Endometrial microvascular endothelial cells (primary cell): ENCODE measurements around the gene IL6R. TPM values are rescaled to one million over a fixed set of nuclear protein-coding genes. Genes with fewer than 3 reads are reported as not detected.

Source experiments
- in situ Hi-C: cut with HindIII; loops from 2 replicates; pipeline ENCODE4 v1.10.0; 2017; ENCODE audit warnings: low sequenced_read_pairs, low pct_unique_long_range_greater_than_20kb; ENCODE audit errors: inconsistent ontology term
- total RNA-seq: library from RNA; depleted of rRNA; stranded (reverse); fragments of >200 nt; gene quantifications from one replicate; pipeline ENCODE4 v1.2.3, GENCODE V29; 2015; ENCODE audit errors: inconsistent ontology term

IL6R gene
- total RNA-seq, 1 donor from 2014 or later, result 8.5 TPM

GRCh38 chr1:154495496-154496273 lies 90.5 kb downstream of the IL6R start:
- in situ Hi-C loops, result no loop called here

DNA sequence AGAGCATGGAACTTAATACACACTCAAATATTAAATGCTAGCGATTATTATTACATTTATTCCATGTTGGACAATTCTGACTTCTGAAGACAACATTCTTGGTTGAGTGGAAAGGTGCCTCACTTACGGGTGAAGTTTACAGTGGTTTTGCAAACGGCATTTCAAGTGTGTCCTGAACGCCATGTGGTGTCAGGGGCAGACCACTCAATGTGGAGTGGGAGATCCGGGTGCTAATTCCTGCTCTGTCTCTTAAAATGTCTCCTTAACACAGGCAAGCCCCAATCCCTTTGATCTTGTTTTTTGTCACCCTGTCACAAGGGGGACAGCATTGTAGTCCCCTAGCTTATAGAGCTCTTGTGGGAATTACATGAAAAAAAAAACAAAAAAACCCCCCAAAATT lies 91.2 kb downstream of the IL6R start:
- in situ Hi-C loops, result no loop called here

- in situ Hi-C loops, result no loop called here
Measured at GRCh38 chr1:154497026-154497806, 92.1 kb downstream of the IL6R start.

GRCh38 chr1:154499446-154499845 lies 94.3 kb downstream of the IL6R start:
- in situ Hi-C loops, result no loop called here

- in situ Hi-C loops, result no loop called here
Measured at GRCh38 chr1:154500533-154500932, 95.4 kb downstream of the IL6R start.

- in situ Hi-C loops, result no loop called here
Measured at GRCh38 chr1:154501423-154502065, 96.4 kb downstream of the IL6R start.

DNA sequence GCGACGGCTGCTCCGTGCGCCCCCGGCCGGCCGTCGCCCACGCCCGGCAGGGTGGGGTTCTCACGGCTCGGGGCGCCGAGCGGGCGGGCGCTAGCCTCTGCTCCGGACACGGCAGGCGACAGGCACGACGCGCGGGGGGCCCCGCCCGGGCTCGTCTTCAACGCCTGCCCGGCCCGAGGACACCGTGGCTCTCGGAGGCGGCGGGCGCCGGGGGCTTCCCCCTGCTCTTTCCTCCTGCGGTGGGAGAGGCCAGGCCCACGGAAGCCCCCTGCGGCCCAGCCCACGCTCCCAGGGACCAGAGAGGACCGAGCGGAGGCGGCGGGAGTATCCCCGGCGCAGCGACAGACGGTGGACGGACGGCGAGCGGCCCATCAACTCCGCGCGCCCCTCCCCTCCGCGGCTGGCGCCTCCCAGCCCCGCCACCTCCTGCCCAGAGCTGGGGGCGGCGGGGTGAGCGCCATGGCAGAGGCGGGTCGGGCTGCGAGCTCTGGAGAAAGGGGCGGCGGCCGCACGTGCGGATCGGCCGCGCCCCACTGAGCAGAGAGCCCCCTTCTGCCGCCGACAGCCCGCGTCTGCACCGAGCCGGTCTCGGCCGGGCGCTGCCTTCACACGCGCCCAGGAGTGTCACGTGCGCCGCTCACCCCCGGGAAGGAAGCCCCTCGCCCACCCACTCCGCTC lies 97.1 kb downstream of the IL6R start, which contains the start of the genes SHE and TDRD10:
Gene SHE, minus strand, starts transcription at position 347 of the 678 bp plus-strand sequence. CDS start 386 bp downstream, outside the sequence.
Gene TDRD10, plus strand, starts transcription at position 154 of the 678 bp plus-strand sequence. CDS start 4,685 bp downstream, outside the sequence.
- in situ Hi-C loops, result no loop called here

DNA sequence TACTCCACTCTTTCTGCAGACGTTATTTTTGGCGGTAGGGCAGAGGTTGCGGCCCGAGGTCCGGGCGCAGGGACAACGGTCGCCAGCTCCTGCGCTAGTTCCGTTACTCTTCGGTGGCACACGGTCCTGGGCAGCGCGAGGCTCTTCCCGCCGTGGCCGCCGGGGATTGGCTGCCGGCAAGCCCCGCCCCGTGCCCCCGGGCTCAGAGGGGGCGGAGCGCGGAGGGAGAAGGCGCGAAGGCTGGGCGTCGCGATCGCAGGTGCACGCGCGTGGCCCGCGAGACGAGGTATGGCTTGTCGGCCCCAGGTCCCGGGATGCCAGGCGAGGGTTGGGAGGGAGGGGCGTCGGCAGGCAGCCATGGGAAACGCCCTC lies 97.6 kb downstream of the IL6R start:
- in situ Hi-C loops, result no loop called here

- in situ Hi-C loops, result no loop called here
Measured at GRCh38 chr1:154503898-154504297, 98.8 kb downstream of the IL6R start.

DNA sequence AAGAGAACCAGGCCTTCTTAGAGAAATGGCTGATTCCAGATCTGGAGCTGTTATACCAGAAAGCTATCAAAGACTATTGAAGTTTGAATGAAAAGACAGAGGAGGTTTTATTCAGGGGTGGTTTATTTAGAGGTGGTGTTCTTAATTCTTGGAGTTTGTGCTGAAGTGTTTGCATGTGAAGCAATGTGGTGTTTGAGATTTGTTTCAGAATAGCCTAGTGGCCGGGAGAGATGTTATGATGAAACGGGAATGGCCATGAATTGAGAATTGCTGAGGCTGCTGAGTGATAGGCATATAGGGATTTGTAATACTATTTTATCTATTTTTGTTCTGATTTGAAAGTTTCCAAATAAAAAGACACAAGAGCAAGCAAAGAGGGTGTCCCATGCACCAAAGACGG lies 107.6 kb downstream of the IL6R start:
- in situ Hi-C loops, result no loop called here

GRCh38 chr1:154514066-154514553 lies 109.0 kb downstream of the IL6R start:
- in situ Hi-C loops, result no loop called here

DNA sequence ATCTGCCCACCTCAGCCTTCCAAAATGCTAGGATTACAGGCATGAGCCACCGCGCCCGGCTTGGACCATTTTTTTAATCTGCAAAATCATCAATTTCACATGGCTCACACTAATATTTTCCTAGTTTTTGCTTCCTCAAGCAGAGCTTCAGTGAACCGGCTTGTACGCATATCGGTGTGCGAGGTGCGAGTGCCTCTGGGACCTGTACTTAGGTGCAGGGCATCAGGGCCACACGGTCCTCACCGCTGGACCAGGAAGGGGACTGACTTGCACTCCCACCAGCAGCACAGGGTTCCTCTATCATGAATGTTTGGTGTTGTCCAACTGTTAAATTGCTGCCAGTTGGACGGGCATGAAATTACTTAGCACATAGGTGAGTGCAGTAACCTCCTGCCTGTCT lies 112.5 kb downstream of the IL6R start:
- in situ Hi-C loops, result no loop called here

Other genes starting within 250 kb of the IL6R start
- 973 TPM for gene TPM3, start 213.2 kb upstream of the IL6R start, total RNA-seq
- gene CFAP141, start 199.0 kb upstream of the IL6R start, total RNA-seq, result not detected
- gene UBAP2L, start 184.4 kb upstream of the IL6R start, total RNA-seq, result 82.6 TPM
- gene HAX1, start 132.7 kb upstream of the IL6R start, total RNA-seq, result 136 TPM
- not detected for gene AQP10, start 84.2 kb upstream of the IL6R start, total RNA-seq
- gene ATP8B2, start 79.8 kb upstream of the IL6R start, total RNA-seq, result 41.0 TPM
- 2.8 TPM for gene TDRD10, start 96.9 kb downstream of the IL6R start, total RNA-seq
- 24.9 TPM for gene SHE, start 97.1 kb downstream of the IL6R start, total RNA-seq
- gene UBE2Q1, start 153.3 kb downstream of the IL6R start, total RNA-seq, result 34.8 TPM
- not detected for gene CHRNB2, start 162.4 kb downstream of the IL6R start, total RNA-seq
- gene ADAR, start 202.8 kb downstream of the IL6R start, total RNA-seq, result 107 TPM